Fibroblast of lung (primary cell): Measurements from ENCODE around the gene ABR.

ENCODE experiments used
- EZH2 ChIP-seq: IDR thresholded peaks from 2 replicates; pipeline ENCODE4 v1.5.1; 2012; ENCODE audit warnings: low read length, control low read depth, mild to moderate bottlenecking; ENCODE audit errors: missing control alignments
- TF ChIP-seq, protein P1 (sequence below), 2 donors: IDR thresholded peaks in 1 of 2; conservative IDR thresholded peaks in 1 of 2; 1 replicate in 1 of 2; 2 replicates in 1 of 2; pipeline ENCODE4 v1.5.1; 2011 to 2012; ENCODE audit warnings: low read length in 2 of 2, control low read depth in 1 of 2, inconsistent platforms in 1 of 2, low read depth in 1 of 2, mild to moderate bottlenecking in 1 of 2

DNA sequence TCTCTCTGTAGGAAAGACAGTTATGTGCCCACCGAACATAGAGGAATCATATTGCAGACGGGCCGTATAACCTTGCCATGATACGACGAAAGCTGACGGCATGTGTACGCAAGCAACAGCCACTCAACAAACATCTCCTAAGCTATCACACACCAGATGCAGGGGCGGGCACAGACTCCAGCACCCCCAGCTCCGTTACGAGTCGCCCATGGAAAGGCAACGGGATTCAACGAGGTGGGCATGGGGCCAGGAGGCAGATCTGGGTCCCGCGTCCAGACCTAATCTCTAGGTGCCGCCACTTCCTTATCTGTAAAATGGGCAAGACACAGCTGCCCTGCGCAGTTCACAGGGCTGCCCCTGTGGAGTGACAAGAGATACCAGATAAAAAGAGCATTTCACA is 35.6 kb downstream of the ABR start:
- TF ChIP-seq, protein P1, sequence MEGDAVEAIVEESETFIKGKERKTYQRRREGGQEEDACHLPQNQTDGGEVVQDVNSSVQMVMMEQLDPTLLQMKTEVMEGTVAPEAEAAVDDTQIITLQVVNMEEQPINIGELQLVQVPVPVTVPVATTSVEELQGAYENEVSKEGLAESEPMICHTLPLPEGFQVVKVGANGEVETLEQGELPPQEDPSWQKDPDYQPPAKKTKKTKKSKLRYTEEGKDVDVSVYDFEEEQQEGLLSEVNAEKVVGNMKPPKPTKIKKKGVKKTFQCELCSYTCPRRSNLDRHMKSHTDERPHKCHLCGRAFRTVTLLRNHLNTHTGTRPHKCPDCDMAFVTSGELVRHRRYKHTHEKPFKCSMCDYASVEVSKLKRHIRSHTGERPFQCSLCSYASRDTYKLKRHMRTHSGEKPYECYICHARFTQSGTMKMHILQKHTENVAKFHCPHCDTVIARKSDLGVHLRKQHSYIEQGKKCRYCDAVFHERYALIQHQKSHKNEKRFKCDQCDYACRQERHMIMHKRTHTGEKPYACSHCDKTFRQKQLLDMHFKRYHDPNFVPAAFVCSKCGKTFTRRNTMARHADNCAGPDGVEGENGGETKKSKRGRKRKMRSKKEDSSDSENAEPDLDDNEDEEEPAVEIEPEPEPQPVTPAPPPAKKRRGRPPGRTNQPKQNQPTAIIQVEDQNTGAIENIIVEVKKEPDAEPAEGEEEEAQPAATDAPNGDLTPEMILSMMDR (conservative IDR thresholded peaks at IDR 0.05 in 1 of 2, IDR thresholded peaks at IDR 0.05 in 1 of 2; ENCODE audit: low read depth in 1 of 2, low read length in 2 of 2): no peak
- no peak for TF ChIP-seq EZH2
